HEK293 (cell line): ENCODE data around the gene XPNPEP2.

Experiments
- CTCF ChIA-PET: fragments of 350-600 bp; formaldehyde crosslinking; extraction: SDS; loops from one replicate; lab custom pipeline; 2021; ENCODE audit warnings: antibody characterized with exemption; lab: Yijun Ruan, JAX
- POLR2A ChIA-PET: fragments of 300-600 bp; formaldehyde crosslinking; extraction: SDS; loops from one replicate; lab custom pipeline; 2020; ENCODE audit warnings: antibody characterized with exemption, inconsistent platforms; lab: Yijun Ruan, JAX
- H3K27ac ChIP-seq: fragments of 200-500 bp; sonication (Bioruptor generic); 2 replicates; pipeline ENCODE4 v1.5.1; 2014; ENCODE audit warnings: low read depth, low read length, control low read depth, inconsistent platforms; ENCODE audit errors: extremely low read depth
- H3K36me3 ChIP-seq, 2 experiments: fragments of 200-500 bp in 1 of 2; sonication (Bioruptor generic) in 1 of 2; 1 replicate in 1 of 2; 2 replicates in 1 of 2; pipeline ENCODE4 v1.5.1; 2014 to 2017; ENCODE audit warnings: inconsistent platforms in 2 of 2, low read length in 2 of 2; ENCODE audit not compliant: control insufficient read depth in 2 of 2, insufficient read depth in 1 of 2
- H3K4me1 ChIP-seq: fragments of 200-500 bp; sonication (Bioruptor generic); 2 replicates; pipeline ENCODE4 v1.5.1; 2014; ENCODE audit warnings: mild to moderate bottlenecking, low read length, inconsistent platforms; ENCODE audit not compliant: control insufficient read depth, insufficient read depth
- H3K4me3 ChIP-seq: 2 replicates; pipeline ENCODE4 v1.5.1; 2011; ENCODE audit warnings: low read depth, mild to moderate bottlenecking, control low read depth, low read length, moderate library complexity
- H3K9me3 ChIP-seq: fragments of 200-500 bp; sonication (Bioruptor generic); 2 replicates; pipeline ENCODE4 v1.5.1; 2014; ENCODE audit warnings: low read depth, low read length, inconsistent platforms; ENCODE audit not compliant: control insufficient read depth, insufficient read depth
- FEZF1 ChIP-seq: fragments of 450-650 bp; formaldehyde crosslinking; IDR thresholded peaks from 2 replicates; pipeline ENCODE4 v1.5.1; 2016; ENCODE audit warnings: missing biosample characterization, missing genetic modification characterization
- GLI4 ChIP-seq: fragments of 450-650 bp; formaldehyde crosslinking; IDR thresholded peaks from 2 replicates; pipeline ENCODE4 v1.5.1; 2016; ENCODE audit warnings: missing biosample characterization, missing genetic modification characterization
- ZBTB1 ChIP-seq: fragments of 450-650 bp; formaldehyde crosslinking; IDR thresholded peaks from 2 replicates; pipeline ENCODE4 v1.5.1; 2016; ENCODE audit warnings: missing biosample characterization, missing genetic modification characterization
- ZFHX2 ChIP-seq: fragments of 450-650 bp; formaldehyde crosslinking; conservative IDR thresholded peaks from 2 replicates; pipeline ENCODE4 v1.5.1; 2016; ENCODE audit warnings: missing biosample characterization, missing genetic modification characterization
- ZNF132 ChIP-seq: fragments of 450-650 bp; formaldehyde crosslinking; IDR thresholded peaks from 2 replicates; pipeline ENCODE4 v1.5.1; 2017; ENCODE audit warnings: missing biosample characterization, missing genetic modification characterization, borderline replicate concordance
- ZNF394 ChIP-seq: fragments of 450-650 bp; formaldehyde crosslinking; IDR thresholded peaks from 2 replicates; pipeline ENCODE4 v1.5.1; 2016; ENCODE audit warnings: missing biosample characterization, missing genetic modification characterization, mild to moderate bottlenecking, moderate library complexity, borderline replicate concordance
- ZNF510 ChIP-seq: fragments of 450-650 bp; formaldehyde crosslinking; IDR thresholded peaks from 2 replicates; pipeline ENCODE4 v1.5.1; 2018; ENCODE audit warnings: mild to moderate bottlenecking, missing genetic modification characterization, missing biosample characterization; ENCODE audit not compliant: insufficient replicate concordance
- ZNF544 ChIP-seq: fragments of 450-650 bp; formaldehyde crosslinking; IDR thresholded peaks from 2 replicates; pipeline ENCODE4 v1.5.0; 2017; ENCODE audit warnings: missing biosample characterization, missing genetic modification characterization
- ZNF623 ChIP-seq: fragments of 450-650 bp; formaldehyde crosslinking; IDR thresholded peaks from 2 replicates; pipeline ENCODE4 v1.5.1; 2016; ENCODE audit warnings: missing biosample characterization, missing genetic modification characterization
- ZNF837 ChIP-seq: fragments of 450-650 bp; formaldehyde crosslinking; IDR thresholded peaks from 2 replicates; pipeline ENCODE4 v1.5.1; 2016; ENCODE audit warnings: missing biosample characterization, missing genetic modification characterization
- ZXDB ChIP-seq: fragments of 450-650 bp; formaldehyde crosslinking; IDR thresholded peaks from 2 replicates; pipeline ENCODE4 v1.5.1; 2016; ENCODE audit warnings: missing biosample characterization, missing genetic modification characterization
- TF ChIP-seq, protein P1 (sequence below): fragments of 450-650 bp; formaldehyde crosslinking; IDR thresholded peaks from 2 replicates; pipeline ENCODE4 v1.5.1; 2016; ENCODE audit warnings: missing biosample characterization, missing genetic modification characterization
- TF ChIP-seq, protein P2 (sequence below): fragments of 450-650 bp; formaldehyde crosslinking; IDR thresholded peaks from 2 replicates; pipeline ENCODE4 v1.5.1; 2016; ENCODE audit warnings: missing biosample characterization, missing genetic modification characterization
- TF ChIP-seq, protein P3 (sequence below): fragments of 450-650 bp; formaldehyde crosslinking; IDR thresholded peaks from 2 replicates; pipeline ENCODE4 v1.5.1; 2016; ENCODE audit warnings: missing biosample characterization, missing genetic modification characterization, borderline replicate concordance
- TF ChIP-seq, protein P4 (sequence below): fragments of 450-650 bp; formaldehyde crosslinking; IDR thresholded peaks from 2 replicates; pipeline ENCODE4 v1.5.1; 2016; ENCODE audit warnings: missing biosample characterization, missing genetic modification characterization

XPNPEP2 gene

DNA sequence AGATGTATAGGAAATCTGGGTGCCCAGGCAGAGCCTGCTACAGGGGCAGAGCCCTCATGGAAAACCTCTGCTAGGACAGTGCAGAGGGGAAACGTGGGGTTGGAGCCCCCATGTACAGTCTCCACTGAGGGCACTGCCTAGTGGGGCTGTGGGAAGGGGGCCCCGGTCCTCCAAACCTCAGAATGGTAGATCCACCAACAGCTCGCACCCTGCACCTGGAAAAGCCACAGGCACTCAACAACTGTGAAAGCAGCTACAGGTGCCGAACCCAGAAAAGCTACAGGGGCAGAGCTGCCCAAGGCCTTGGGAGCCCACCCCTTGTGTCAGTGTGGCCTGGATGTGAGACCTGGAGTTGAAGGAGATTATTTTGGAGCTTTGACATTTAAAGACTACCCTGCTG is 5.4 kb upstream of the XPNPEP2 start:
- ChIA-PET CTCF (no interaction called here), POLR2A (no interaction called here)
- TF ChIP-seq, protein P1, sequence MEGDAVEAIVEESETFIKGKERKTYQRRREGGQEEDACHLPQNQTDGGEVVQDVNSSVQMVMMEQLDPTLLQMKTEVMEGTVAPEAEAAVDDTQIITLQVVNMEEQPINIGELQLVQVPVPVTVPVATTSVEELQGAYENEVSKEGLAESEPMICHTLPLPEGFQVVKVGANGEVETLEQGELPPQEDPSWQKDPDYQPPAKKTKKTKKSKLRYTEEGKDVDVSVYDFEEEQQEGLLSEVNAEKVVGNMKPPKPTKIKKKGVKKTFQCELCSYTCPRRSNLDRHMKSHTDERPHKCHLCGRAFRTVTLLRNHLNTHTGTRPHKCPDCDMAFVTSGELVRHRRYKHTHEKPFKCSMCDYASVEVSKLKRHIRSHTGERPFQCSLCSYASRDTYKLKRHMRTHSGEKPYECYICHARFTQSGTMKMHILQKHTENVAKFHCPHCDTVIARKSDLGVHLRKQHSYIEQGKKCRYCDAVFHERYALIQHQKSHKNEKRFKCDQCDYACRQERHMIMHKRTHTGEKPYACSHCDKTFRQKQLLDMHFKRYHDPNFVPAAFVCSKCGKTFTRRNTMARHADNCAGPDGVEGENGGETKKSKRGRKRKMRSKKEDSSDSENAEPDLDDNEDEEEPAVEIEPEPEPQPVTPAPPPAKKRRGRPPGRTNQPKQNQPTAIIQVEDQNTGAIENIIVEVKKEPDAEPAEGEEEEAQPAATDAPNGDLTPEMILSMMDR (tag by site-specific recombination), result no peak
- H3K36me3 ChIP-seq, result no peaks in the 10 kb centered on the region
- no peak overlapping the region for H3K4me3 ChIP-seq
- no peaks in the 10 kb centered on the region for H3K9me3 ChIP-seq
- no peaks in the 10 kb centered on the region for H3K4me1 ChIP-seq
- no peak overlapping the region for H3K27ac ChIP-seq

DNA sequence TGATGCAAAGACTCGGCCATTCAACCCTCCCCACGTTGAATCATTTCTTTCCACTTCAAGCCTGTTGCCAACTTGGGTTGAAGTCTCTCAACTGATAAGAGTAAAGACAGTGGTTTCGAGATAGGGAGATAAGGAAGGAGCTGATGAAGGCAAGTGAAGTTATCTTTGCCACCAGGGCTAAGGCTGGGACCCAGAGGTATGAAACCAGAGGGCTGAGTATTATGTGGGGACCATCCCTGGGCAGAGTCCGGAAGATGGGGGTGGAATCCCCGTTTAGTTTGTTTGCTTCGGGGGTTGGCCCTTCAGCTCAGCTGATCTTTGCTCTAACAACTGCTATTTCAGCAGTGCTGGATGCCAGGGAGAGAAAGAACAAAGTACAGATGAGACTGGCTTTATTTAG is 2.3 kb upstream of the XPNPEP2 start:
- ChIA-PET POLR2A (no interaction called here), CTCF (interaction anchor here (0.7 to 2.0 kb wide), 4 partner anchors 9 to 302 kb away, joined by 3 to 15 read pairs (median 4); no protein-coding TSS in a partner anchor)
- Histone ChIP-seq H3K27ac (no peak overlapping the region), H3K4me3 (no peak overlapping the region), H3K9me3 (no peaks in the 10 kb centered on the region), H3K36me3 (no peaks in the 10 kb centered on the region), H3K4me1 (no peaks in the 10 kb centered on the region)
- TF ChIP-seq ZBTB1 (no peak), ZNF623 (tag by site-specific recombination) (no peak), FEZF1 (tag by site-specific recombination) (no peak), ZNF544 (tag by site-specific recombination) (no peak), ZXDB (tag by site-specific recombination) (no peak), ZFHX2 (tag by site-specific recombination) (no peak), GLI4 (tag by site-specific recombination) (no peak), ZNF510 (tag by site-specific recombination) (no peak), ZNF837 (tag by site-specific recombination) (no peak), ZNF132 (tag by site-specific recombination) (no peak), ZNF394 (tag by site-specific recombination) (no peak)
- TF ChIP-seq, protein P2, sequence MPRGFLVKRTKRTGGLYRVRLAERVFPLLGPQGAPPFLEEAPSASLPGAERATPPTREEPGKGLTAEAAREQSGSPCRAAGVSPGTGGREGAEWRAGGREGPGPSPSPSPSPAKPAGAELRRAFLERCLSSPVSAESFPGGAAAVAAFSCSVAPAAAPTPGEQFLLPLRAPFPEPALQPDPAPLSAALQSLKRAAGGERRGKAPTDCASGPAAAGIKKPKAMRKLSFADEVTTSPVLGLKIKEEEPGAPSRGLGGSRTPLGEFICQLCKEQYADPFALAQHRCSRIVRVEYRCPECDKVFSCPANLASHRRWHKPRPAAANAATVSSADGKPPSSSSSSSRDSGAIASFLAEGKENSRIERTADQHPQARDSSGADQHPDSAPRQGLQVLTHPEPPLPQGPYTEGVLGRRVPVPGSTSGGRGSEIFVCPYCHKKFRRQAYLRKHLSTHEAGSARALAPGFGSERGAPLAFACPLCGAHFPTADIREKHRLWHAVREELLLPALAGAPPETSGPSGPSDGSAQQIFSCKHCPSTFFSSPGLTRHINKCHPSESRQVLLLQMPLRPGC (tag by site-specific recombination), result no peak
- TF ChIP-seq, protein P3, sequence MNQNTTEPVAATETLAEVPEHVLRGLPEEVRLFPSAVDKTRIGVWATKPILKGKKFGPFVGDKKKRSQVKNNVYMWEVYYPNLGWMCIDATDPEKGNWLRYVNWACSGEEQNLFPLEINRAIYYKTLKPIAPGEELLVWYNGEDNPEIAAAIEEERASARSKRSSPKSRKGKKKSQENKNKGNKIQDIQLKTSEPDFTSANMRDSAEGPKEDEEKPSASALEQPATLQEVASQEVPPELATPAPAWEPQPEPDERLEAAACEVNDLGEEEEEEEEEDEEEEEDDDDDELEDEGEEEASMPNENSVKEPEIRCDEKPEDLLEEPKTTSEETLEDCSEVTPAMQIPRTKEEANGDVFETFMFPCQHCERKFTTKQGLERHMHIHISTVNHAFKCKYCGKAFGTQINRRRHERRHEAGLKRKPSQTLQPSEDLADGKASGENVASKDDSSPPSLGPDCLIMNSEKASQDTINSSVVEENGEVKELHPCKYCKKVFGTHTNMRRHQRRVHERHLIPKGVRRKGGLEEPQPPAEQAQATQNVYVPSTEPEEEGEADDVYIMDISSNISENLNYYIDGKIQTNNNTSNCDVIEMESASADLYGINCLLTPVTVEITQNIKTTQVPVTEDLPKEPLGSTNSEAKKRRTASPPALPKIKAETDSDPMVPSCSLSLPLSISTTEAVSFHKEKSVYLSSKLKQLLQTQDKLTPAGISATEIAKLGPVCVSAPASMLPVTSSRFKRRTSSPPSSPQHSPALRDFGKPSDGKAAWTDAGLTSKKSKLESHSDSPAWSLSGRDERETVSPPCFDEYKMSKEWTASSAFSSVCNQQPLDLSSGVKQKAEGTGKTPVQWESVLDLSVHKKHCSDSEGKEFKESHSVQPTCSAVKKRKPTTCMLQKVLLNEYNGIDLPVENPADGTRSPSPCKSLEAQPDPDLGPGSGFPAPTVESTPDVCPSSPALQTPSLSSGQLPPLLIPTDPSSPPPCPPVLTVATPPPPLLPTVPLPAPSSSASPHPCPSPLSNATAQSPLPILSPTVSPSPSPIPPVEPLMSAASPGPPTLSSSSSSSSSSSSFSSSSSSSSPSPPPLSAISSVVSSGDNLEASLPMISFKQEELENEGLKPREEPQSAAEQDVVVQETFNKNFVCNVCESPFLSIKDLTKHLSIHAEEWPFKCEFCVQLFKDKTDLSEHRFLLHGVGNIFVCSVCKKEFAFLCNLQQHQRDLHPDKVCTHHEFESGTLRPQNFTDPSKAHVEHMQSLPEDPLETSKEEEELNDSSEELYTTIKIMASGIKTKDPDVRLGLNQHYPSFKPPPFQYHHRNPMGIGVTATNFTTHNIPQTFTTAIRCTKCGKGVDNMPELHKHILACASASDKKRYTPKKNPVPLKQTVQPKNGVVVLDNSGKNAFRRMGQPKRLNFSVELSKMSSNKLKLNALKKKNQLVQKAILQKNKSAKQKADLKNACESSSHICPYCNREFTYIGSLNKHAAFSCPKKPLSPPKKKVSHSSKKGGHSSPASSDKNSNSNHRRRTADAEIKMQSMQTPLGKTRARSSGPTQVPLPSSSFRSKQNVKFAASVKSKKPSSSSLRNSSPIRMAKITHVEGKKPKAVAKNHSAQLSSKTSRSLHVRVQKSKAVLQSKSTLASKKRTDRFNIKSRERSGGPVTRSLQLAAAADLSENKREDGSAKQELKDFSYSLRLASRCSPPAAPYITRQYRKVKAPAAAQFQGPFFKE (tag by site-specific recombination), result no peak
- TF ChIP-seq, protein P4, sequence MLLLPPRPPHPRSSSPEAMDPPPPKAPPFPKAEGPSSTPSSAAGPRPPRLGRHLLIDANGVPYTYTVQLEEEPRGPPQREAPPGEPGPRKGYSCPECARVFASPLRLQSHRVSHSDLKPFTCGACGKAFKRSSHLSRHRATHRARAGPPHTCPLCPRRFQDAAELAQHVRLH (tag by site-specific recombination), result no peak
